ENCODE data around the gene NEK11. TPM values are rescaled to one million over a fixed set of nuclear protein-coding genes. Genes with fewer than 3 reads are reported as not detected.

NEK11 gene
- total and polyA plus RNA-seq, 8 donors, result 0.45 to 24.2 (median 2.3) TPM; not detected in 1

DNA sequence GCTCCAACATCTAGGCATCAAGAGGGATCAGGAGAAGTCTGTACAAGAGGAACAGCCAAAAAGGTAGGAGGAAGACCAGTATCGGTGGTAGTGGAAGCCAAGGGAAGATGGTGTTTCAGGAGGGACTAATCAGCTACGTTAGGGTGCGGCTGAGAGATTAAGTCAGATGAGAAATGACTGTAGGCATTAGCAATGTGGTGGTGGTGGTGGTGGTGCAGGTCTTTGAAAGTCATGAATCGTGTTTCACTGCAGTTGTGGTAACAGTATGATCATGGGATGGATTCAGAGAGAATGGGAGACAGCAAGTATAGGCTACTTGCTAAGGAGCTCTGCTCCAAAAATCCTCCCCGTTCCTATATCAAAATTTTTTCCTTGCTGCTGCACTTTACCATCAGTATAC lies 35.6 kb upstream of the NEK11 start:
- intact Hi-C loops (cut with DNase I; ENCODE audit: low total_unique reads), result no loop called here
- DNase-seq, result no peak
- 89 to 96% (median 93%) methylated on average over 5 of the region's 5 CpGs for WGBS, 5 donors
- TF ChIP-seq POLR2A (IDR thresholded peaks at IDR 0.05) (no peak), EP300 (IDR thresholded peaks at IDR 0.05) (no peak), CTCF (IDR thresholded peaks at IDR 0.05) (no peak), POLR2AphosphoS5 (IDR thresholded peaks at IDR 0.05) (no peak)
- no peaks in the 10 kb centered on the region for H3K27me3 ChIP-seq
- no peak overlapping the region for H3K4me3 ChIP-seq
- H3K36me3 ChIP-seq, result peaks cover 7 to 49% (median 46%) of the 10 kb centered on the region in 4 donors
- no peaks in the 10 kb centered on the region for H3K4me1 ChIP-seq
- no peak overlapping the region for H3K27ac ChIP-seq
- H3K9me3 ChIP-seq, result no peaks in the 10 kb centered on the region

GRCh38 chr3:130992344-130992743 lies 34.3 kb upstream of the NEK11 start:
- H3K27me3 ChIP-seq, result no peaks in the 10 kb centered on the region
- peaks cover 7 to 62% (median 58%) of the 10 kb centered on the region in 4 donors for H3K36me3 ChIP-seq
- TF ChIP-seq POLR2AphosphoS5 (IDR thresholded peaks at IDR 0.05) (no peak), EP300 (IDR thresholded peaks at IDR 0.05) (no peak), CTCF (IDR thresholded peaks at IDR 0.05) (no peak), POLR2A (IDR thresholded peaks at IDR 0.05) (no peak)
- intact Hi-C loops (cut with DNase I; ENCODE audit: low total_unique reads), result no loop called here
- 69 to 74% (median 73%) methylated on average over 3 of the region's 3 CpGs for WGBS, 5 donors
- H3K27ac ChIP-seq, result no peak overlapping the region
- no peaks in the 10 kb centered on the region for H3K4me1 ChIP-seq
- DNase-seq, result no peak
- no peak overlapping the region for H3K4me3 ChIP-seq
- H3K9me3 ChIP-seq, result no peaks in the 10 kb centered on the region

DNA sequence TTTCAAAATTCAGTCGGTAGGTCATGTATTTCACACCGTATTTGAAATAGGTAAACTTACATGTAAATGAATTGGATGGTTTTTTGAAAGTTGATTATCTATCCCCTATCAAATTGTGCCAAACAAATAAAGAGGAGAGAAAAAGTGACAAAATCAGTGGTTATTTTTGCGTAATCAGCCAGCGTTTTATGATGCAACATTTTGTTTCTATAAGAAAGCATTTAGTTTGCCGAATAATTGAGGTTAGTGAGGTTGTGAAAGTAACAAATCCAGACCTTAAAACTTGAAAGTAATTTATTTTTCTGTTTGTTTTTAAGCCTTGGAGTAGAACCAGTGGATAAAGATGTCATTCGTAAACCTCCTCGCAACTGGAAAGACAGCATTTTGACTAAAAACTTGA lies 29.4 kb upstream of the NEK11 start:
- H3K4me3 ChIP-seq, result no peak overlapping the region
- H3K27me3 ChIP-seq, result no peaks in the 10 kb centered on the region
- intact Hi-C loops (cut with DNase I; ENCODE audit: low total_unique reads), result no loop called here
- TF ChIP-seq CTCF (IDR thresholded peaks at IDR 0.05) (no peak), EP300 (IDR thresholded peaks at IDR 0.05) (no peak), POLR2A (IDR thresholded peaks at IDR 0.05) (no peak), POLR2AphosphoS5 (IDR thresholded peaks at IDR 0.05) (no peak)
- peaks cover 3 to 85% (median 71%) of the 10 kb centered on the region in 4 donors for H3K36me3 ChIP-seq
- no peaks in the 10 kb centered on the region for H3K9me3 ChIP-seq
- WGBS, 5 donors, result 81 to 93% (median 92%) methylated on average over 7 of the region's 7 CpGs
- no peak overlapping the region for H3K27ac ChIP-seq
- no peaks in the 10 kb centered on the region for H3K4me1 ChIP-seq
- no peak for DNase-seq

DNA sequence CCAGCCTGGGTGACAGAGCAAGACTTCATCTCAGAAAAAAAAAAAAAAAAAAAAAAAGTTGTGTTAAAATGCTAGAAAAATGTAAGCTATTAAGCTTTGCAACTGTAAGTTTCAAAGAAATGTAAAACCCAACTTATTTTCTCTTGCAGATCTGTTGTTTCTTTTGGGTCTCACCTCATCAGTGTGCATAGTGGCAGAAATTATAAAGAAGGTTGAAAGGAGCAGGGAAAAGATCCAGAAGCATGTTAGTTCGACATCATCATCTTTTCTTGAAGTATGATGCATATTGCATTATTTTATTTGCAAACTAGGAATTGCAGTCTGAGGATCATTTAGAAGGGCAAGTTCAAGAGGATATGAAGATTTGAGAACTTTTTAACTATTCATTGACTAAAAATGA lies 25.6 kb upstream of the NEK11 start:
- no peak for TF ChIP-seq CTCF (IDR thresholded peaks at IDR 0.05)
- no peak for TF ChIP-seq EP300 (IDR thresholded peaks at IDR 0.05)
- no peak for TF ChIP-seq POLR2A (IDR thresholded peaks at IDR 0.05)
- no peak for TF ChIP-seq POLR2AphosphoS5 (IDR thresholded peaks at IDR 0.05)
- 91 to 96% (median 92%) methylated on average over 1 of the region's 1 CpG for WGBS, 5 donors
- no peaks in the 10 kb centered on the region for H3K9me3 ChIP-seq
- H3K27me3 ChIP-seq, result no peaks in the 10 kb centered on the region
- no peak for DNase-seq
- H3K4me3 ChIP-seq, result no peak overlapping the region
- no peak overlapping the region for H3K27ac ChIP-seq
- intact Hi-C loops (cut with DNase I; ENCODE audit: low total_unique reads), result no loop called here
- peaks cover 0 to 79% (median 59%) of the 10 kb centered on the region in 4 donors for H3K36me3 ChIP-seq
- H3K4me1 ChIP-seq, result no peaks in the 10 kb centered on the region
